Stomach (tissue), 4 donors: ENCODE data around the gene MYT1.
"Not testable (repeated sequence)": the region's sequence is repeated elsewhere in the genome, so short reads cannot be mapped to it uniquely, and the experiment has no call there.

Experiments
- POLR2AphosphoS5 ChIP-seq, 3 donors: sonication (generic); formaldehyde crosslinking; IDR thresholded peaks; one replicate each; pipeline ENCODE4 v1.6.1; 2016; ENCODE audit warnings: antibody characterized with exemption in 3 of 3
- TF ChIP-seq, protein P1 (sequence below), 7 experiments: fragments of 450-650 bp in 4 of 7; fragments of 200-600 bp in 3 of 7; sonication (generic) in 3 of 7; IDR thresholded peaks; one replicate each; pipeline ENCODE4 v1.5.1; 2016 to 2019; ENCODE audit warnings: antibody characterized with exemption in 7 of 7, control low read depth in 2 of 7, mild to moderate bottlenecking in 1 of 7

DNA sequence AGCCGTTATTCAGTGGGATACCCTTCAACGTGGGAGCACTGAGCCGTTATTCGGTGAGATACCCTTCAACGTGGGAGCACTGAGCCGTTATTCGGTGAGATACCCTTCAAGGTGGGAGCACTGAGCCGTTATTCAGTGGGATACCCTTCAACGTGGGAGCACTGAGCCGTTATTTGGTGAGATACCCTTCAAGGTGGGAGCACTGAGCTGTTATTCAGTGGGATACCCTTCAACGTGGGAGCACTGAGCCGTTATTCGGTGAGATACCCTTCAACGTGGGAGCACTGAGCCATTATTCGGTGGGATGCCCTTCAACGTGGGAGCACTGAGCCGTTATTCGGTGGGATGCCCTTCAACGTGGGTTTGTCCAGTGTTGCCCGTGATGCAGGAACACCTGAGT, 14.7 kb downstream of the MYT1 start:
- TF ChIP-seq, protein P1, sequence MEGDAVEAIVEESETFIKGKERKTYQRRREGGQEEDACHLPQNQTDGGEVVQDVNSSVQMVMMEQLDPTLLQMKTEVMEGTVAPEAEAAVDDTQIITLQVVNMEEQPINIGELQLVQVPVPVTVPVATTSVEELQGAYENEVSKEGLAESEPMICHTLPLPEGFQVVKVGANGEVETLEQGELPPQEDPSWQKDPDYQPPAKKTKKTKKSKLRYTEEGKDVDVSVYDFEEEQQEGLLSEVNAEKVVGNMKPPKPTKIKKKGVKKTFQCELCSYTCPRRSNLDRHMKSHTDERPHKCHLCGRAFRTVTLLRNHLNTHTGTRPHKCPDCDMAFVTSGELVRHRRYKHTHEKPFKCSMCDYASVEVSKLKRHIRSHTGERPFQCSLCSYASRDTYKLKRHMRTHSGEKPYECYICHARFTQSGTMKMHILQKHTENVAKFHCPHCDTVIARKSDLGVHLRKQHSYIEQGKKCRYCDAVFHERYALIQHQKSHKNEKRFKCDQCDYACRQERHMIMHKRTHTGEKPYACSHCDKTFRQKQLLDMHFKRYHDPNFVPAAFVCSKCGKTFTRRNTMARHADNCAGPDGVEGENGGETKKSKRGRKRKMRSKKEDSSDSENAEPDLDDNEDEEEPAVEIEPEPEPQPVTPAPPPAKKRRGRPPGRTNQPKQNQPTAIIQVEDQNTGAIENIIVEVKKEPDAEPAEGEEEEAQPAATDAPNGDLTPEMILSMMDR (IDR thresholded peaks at IDR 0.05) = not testable (repeated sequence)
- not testable (repeated sequence) for TF ChIP-seq POLR2AphosphoS5 (IDR thresholded peaks at IDR 0.05)
